Neural progenitor cell (in vitro differentiated cells): ENCODE results near the gene SEC16A.

ENCODE experiments used
- EZH2 ChIP-seq: fragments of 200-600 bp; sonication (generic); IDR thresholded peaks from 2 replicates; pipeline ENCODE4 v1.6.1; 2017; ENCODE audit warnings: antibody characterized with exemption, mild to moderate bottlenecking, moderate library complexity
- TF ChIP-seq, protein P1 (sequence below): fragments of 200-600 bp; sonication (generic); IDR thresholded peaks from 2 replicates; pipeline ENCODE4 v1.5.1; 2017; ENCODE audit warnings: antibody characterized with exemption, mild to moderate bottlenecking

GRCh38 chr9:136505406-136506403 lies 22.9 kb upstream of the SEC16A start:
- TF ChIP-seq EZH2, result no peak
- TF ChIP-seq, protein P1, sequence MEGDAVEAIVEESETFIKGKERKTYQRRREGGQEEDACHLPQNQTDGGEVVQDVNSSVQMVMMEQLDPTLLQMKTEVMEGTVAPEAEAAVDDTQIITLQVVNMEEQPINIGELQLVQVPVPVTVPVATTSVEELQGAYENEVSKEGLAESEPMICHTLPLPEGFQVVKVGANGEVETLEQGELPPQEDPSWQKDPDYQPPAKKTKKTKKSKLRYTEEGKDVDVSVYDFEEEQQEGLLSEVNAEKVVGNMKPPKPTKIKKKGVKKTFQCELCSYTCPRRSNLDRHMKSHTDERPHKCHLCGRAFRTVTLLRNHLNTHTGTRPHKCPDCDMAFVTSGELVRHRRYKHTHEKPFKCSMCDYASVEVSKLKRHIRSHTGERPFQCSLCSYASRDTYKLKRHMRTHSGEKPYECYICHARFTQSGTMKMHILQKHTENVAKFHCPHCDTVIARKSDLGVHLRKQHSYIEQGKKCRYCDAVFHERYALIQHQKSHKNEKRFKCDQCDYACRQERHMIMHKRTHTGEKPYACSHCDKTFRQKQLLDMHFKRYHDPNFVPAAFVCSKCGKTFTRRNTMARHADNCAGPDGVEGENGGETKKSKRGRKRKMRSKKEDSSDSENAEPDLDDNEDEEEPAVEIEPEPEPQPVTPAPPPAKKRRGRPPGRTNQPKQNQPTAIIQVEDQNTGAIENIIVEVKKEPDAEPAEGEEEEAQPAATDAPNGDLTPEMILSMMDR, result no peak
